ENCODE data around the gene CREB3L2. TPM values are rescaled to one million over a fixed set of nuclear protein-coding genes. Genes with fewer than 3 reads are reported as not detected.

CREB3L2 gene
- total RNA-seq, 4 donors from 2014 or later, result 16.4 to 37.0 (median 19.9) TPM

- in situ Hi-C loops (cut with MboI; ENCODE audit: low pct_ligation_motif_present in 1 of 4, low pct_unique_long_range_greater_than_20kb in 1 of 4, low sequenced_read_pairs in 3 of 4) (loop anchor here (5.0 to 25.0 kb wide), 4 partner anchors 94 to 346 kb away; no protein-coding TSS in a partner anchor), intact Hi-C loops (cut with DNase I; ENCODE audit: low total_unique reads) (loop anchor here (2.0 kb wide), 1 partner anchor 106 kb away; no protein-coding TSS in a partner anchor)
- H3K27ac ChIP-seq, result no peak overlapping the region
- H3K36me3 ChIP-seq, result no peaks in the 10 kb centered on the region
- 40 to 50% methylated on average over 5 to 17 of the region's 17 CpGs for WGBS, 2 donors (ENCODE audit: low coverage in 1 of 2)
- TF ChIP-seq, protein P1, sequence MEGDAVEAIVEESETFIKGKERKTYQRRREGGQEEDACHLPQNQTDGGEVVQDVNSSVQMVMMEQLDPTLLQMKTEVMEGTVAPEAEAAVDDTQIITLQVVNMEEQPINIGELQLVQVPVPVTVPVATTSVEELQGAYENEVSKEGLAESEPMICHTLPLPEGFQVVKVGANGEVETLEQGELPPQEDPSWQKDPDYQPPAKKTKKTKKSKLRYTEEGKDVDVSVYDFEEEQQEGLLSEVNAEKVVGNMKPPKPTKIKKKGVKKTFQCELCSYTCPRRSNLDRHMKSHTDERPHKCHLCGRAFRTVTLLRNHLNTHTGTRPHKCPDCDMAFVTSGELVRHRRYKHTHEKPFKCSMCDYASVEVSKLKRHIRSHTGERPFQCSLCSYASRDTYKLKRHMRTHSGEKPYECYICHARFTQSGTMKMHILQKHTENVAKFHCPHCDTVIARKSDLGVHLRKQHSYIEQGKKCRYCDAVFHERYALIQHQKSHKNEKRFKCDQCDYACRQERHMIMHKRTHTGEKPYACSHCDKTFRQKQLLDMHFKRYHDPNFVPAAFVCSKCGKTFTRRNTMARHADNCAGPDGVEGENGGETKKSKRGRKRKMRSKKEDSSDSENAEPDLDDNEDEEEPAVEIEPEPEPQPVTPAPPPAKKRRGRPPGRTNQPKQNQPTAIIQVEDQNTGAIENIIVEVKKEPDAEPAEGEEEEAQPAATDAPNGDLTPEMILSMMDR (IDR thresholded peaks at IDR 0.05), result peak; percentile 87 to 93 (median 91)
- no peak for TF ChIP-seq POLR2A (IDR thresholded peaks at IDR 0.05)
- no peaks in the 10 kb centered on the region for H3K27me3 ChIP-seq
- no peak overlapping the region for H3K4me3 ChIP-seq
- DNase-seq, result peak; percentile 24
- peaks cover 0 to 6% (median 2%) of the 10 kb centered on the region in 4 donors for H3K4me1 ChIP-seq
- H3K9me3 ChIP-seq, result no peaks in the 10 kb centered on the region
Measured at GRCh38 chr7:138008588-138009349, 6.9 kb upstream of the CREB3L2 start.

DNA sequence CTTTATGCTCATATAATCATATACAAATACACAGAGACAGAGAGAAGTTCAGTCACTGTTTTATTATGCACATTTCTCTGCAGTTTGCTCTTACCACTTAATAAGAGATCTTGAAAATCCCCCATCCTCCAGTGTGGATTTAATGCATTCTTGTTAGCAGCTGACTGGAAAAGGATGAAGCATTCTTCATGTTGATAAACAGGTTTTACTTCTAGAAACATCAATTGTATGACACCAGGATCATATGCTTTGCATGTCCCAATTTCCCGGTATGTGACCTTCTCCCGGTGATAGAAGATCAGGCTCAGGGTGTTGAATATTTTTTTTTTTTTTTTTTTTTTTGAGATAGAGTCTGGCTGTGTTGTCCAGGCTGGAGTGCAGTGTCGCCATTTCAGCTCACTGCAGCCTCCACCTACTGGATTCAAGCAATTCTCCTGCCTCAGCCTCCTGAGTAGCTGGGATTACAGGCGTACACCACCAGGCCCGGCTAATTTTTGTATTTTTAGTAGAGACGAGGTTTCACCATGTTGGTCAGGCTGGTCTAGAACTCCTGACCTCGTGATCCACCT lies 6.2 kb upstream of the CREB3L2 start:
- no peaks in the 10 kb centered on the region for H3K9me3 ChIP-seq
- H3K27ac ChIP-seq, result no peak overlapping the region
- in situ Hi-C loops (cut with MboI; ENCODE audit: low pct_ligation_motif_present in 1 of 4, low pct_unique_long_range_greater_than_20kb in 1 of 4, low sequenced_read_pairs in 3 of 4) (loop anchor here (5.0 to 25.0 kb wide), 4 partner anchors 93 to 346 kb away; no protein-coding TSS in a partner anchor), intact Hi-C loops (cut with DNase I; ENCODE audit: low total_unique reads) (loop anchor here (2.0 kb wide), 1 partner anchor 105 kb away; no protein-coding TSS in a partner anchor)
- H3K4me1 ChIP-seq, result peaks cover 0 to 6% (median 2%) of the 10 kb centered on the region in 4 donors
- 77 to 86% methylated on average over 6 to 7 of the region's 7 CpGs for WGBS, 2 donors (ENCODE audit: low coverage in 1 of 2)
- no peak for DNase-seq
- TF ChIP-seq, protein P1 (IDR thresholded peaks at IDR 0.05), result no peak
- TF ChIP-seq EP300 (IDR thresholded peaks at IDR 0.05; ENCODE audit: low read depth) (no peak), POLR2AphosphoS5 (IDR thresholded peaks at IDR 0.05) (no peak), POLR2A (IDR thresholded peaks at IDR 0.05) (no peak)
- H3K27me3 ChIP-seq, result no peaks in the 10 kb centered on the region
- H3K4me3 ChIP-seq, result no peak overlapping the region
- no peaks in the 10 kb centered on the region for H3K36me3 ChIP-seq

DNA sequence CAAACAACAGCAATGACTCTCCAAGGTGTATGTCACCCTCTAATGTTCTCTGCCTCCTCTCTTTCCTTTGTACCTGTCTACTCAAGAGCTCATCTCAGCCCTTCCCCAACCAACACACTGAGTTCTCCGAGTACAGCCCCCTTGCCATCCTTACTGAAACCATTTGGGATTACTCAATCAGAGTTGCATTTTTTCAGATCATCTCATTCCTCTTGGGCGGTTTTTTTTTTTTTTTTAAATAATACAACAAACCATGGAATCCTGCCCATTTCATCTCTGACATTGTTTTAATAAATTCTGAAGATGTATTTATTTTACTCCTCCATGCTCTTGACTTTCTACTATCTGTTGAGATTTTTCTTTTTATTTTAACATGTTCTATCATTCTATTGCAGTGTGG lies 4.2 kb upstream of the CREB3L2 start:
- Histone ChIP-seq H3K27me3 (no peaks in the 10 kb centered on the region), H3K36me3 (no peaks in the 10 kb centered on the region), H3K4me3 (no peak overlapping the region), H3K9me3 (no peaks in the 10 kb centered on the region), H3K4me1 (peaks cover 0 to 11% (median 4%) of the 10 kb centered on the region in 4 donors), H3K27ac (no peak overlapping the region)
- 82 to 88% methylated on average over 2 of the region's 2 CpGs for WGBS, 2 donors (ENCODE audit: low coverage in 1 of 2)
- no peak for DNase-seq
- intact Hi-C loops (cut with DNase I; ENCODE audit: low total_unique reads) (no loop called here), in situ Hi-C loops (cut with MboI; ENCODE audit: low pct_ligation_motif_present in 1 of 4, low pct_unique_long_range_greater_than_20kb in 1 of 4, low sequenced_read_pairs in 3 of 4) (loop anchor here (5.0 to 25.0 kb wide), 4 partner anchors 91 to 344 kb away; no protein-coding TSS in a partner anchor)
- TF ChIP-seq EP300 (IDR thresholded peaks at IDR 0.05; ENCODE audit: low read depth) (no peak), POLR2A (IDR thresholded peaks at IDR 0.05) (no peak), POLR2AphosphoS5 (IDR thresholded peaks at IDR 0.05) (no peak)
- TF ChIP-seq, protein P1 (IDR thresholded peaks at IDR 0.05), result no peak

DNA sequence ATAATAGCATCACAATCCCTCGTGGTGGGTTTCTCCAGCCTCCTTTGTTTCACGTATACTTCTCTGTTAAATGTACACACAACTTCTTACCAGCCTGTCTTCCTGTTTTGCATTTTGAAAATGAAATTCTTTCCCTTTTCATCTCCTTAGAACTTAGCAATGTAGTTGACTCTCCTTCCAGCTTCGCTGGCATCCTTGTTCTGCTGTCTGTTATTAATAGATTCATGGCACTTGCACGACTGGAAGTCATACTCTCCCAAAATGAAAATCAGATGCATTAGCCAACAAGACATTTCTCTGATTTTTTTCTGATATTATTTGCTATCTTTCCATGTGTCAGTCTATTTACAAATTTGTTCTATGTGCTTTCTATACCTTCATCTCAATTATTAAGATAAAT lies 3.0 kb upstream of the CREB3L2 start:
- Histone ChIP-seq H3K36me3 (no peaks in the 10 kb centered on the region), H3K4me1 (peaks cover 0 to 20% (median 11%) of the 10 kb centered on the region in 4 donors), H3K9me3 (no peaks in the 10 kb centered on the region), H3K27me3 (no peaks in the 10 kb centered on the region), H3K4me3 (no peak overlapping the region), H3K27ac (no peak overlapping the region)
- intact Hi-C loops (cut with DNase I; ENCODE audit: low total_unique reads), result loop anchor here (5.0 kb wide), 1 partner anchor 88 kb away; no protein-coding TSS in a partner anchor
- TF ChIP-seq POLR2AphosphoS5 (IDR thresholded peaks at IDR 0.05), result no peak
- in situ Hi-C loops (cut with MboI; ENCODE audit: low pct_ligation_motif_present in 1 of 4, low pct_unique_long_range_greater_than_20kb in 1 of 4, low sequenced_read_pairs in 3 of 4), result loop anchor here (5.0 to 25.0 kb wide), 4 partner anchors 90 to 343 kb away; no protein-coding TSS in a partner anchor
- WGBS, 2 donors (ENCODE audit: low coverage in 1 of 2), result 73 to 78% methylated on average over 4 of the region's 4 CpGs
- DNase-seq, result no peak
